Measurements from ENCODE around the gene OR52N5.

Gene OR52N5

GRCh38 chr11:5783255-5783654 lies at the start of gene OR52N5:
TSS of gene OR52N5 (minus strand) at chr11:5783355. CDS start at chr11:5778634, 4,721 bp downstream.
- DNase-seq: no peak

GRCh38 chr11:5831196-5831829 lies 48.2 kb upstream of the OR52N5 start:
- DNase-seq: no peak

GRCh38 chr11:5818245-5818886 lies 35.2 kb upstream of the OR52N5 start:
- DNase-seq: no peak

- DNase-seq: no peak
Measured at GRCh38 chr11:5815534-5815933, 32.4 kb upstream of the OR52N5 start.

- no peak for DNase-seq
Measured at GRCh38 chr11:5809905-5810795, 27.0 kb upstream of the OR52N5 start.

GRCh38 chr11:5809122-5809519 lies 26.0 kb upstream of the OR52N5 start:
- DNase-seq: no peak

- peak; percentile 64 to 72 for DNase-seq
Measured at GRCh38 chr11:5808500-5809121, 25.5 kb upstream of the OR52N5 start, which contains the start of gene OR52N2. TSS of gene OR52N2 (plus strand) at chr11:5808924. CDS start at chr11:5820336, 11,412 bp downstream.

GRCh38 chr11:5807580-5807979 lies 24.4 kb upstream of the OR52N5 start:
- DNase-seq: no peak

GRCh38 chr11:5803982-5804381 lies 20.8 kb upstream of the OR52N5 start:
- no peak for DNase-seq

- DNase-seq: no peak
Measured at GRCh38 chr11:5796541-5796940, 13.4 kb upstream of the OR52N5 start.

GRCh38 chr11:5791165-5791564 lies 8.0 kb upstream of the OR52N5 start, which contains the start of gene OR52N1:
TSS of gene OR52N1 (minus strand) at chr11:5791265. CDS start at chr11:5788816, 2,449 bp downstream.
- DNase-seq: no peak

- no peak for DNase-seq
Measured at GRCh38 chr11:5767056-5767455, 16.1 kb downstream of the OR52N5 start.

GRCh38 chr11:5753943-5754342 lies 29.2 kb downstream of the OR52N5 start, which contains the start of gene OR52N4:
TSS of gene OR52N4 (plus strand) at chr11:5754243. CDS start at chr11:5754741, 498 bp downstream.
- DNase-seq: no peak

- no peak for DNase-seq
Measured at GRCh38 chr11:5749836-5750235, 33.3 kb downstream of the OR52N5 start.

- DNase-seq: no peak
Measured at GRCh38 chr11:5746614-5747013, 36.5 kb downstream of the OR52N5 start.

- no peak for DNase-seq
Measured at GRCh38 chr11:5738431-5738830, 44.7 kb downstream of the OR52N5 start.

GRCh38 chr11:5737670-5738392 lies 45.3 kb downstream of the OR52N5 start:
- DNase-seq: no peak

- no peak for DNase-seq
Measured at GRCh38 chr11:5737091-5737490, 46.1 kb downstream of the OR52N5 start.

GRCh38 chr11:5736396-5736795 lies 46.8 kb downstream of the OR52N5 start, which contains the start of gene OR56B1:
TSS of gene OR56B1 (plus strand) at chr11:5736448. CDS start at chr11:5736517, 69 bp downstream.
- DNase-seq: no peak

- DNase-seq: no peak
Measured at GRCh38 chr11:5727691-5728090, 55.5 kb downstream of the OR52N5 start.

- no peak for DNase-seq
Measured at GRCh38 chr11:5726351-5726750, 56.8 kb downstream of the OR52N5 start.

Data from stimulated activated CD4-positive, alpha-beta T cell treated with anti-CD3 and anti-CD28 coated beads, Interleukin-2, amount 100 ng/mL, for 48 hours (primary cell).